ENCODE data around the gene TUBGCP6. TPM values are rescaled to one million over a fixed set of nuclear protein-coding genes. Genes with fewer than 3 reads are reported as not detected.
A peak's percentile ranks its signal among the peaks of the same experiment; 100 is the strongest.

The TUBGCP6 gene
- total and polyA plus RNA-seq, 2 donors (not counting 3 experiments of a cell fraction or from before 2014, with no cell fraction given), result 33.1 to 45.3 TPM

DNA sequence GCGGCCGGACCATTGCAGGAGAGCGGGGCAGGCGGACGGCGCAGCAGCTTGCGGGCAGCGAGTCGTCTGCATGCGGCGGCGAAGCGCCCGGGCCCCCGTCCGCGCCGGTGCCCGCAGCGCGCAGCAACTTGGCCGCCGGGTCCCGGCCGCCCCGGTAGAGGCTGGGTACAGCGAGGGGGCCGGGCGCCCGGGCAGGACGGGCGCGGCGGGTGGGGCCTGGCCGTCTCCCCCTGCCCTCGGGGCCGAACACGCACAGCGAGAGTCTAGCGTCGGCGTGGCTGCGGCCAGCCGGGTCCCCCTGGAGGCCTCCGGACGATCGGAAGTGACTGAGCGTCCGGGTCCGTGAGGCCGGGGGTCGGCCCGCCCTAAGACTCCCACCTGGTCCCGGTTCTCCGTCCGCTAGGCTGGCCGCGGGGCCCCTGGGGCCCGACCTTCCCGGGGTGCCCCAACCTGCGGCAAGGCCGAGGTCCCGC, 59.9 kb downstream of the TUBGCP6 start:
- Histone ChIP-seq H4K20me1 (replicated peaks; ENCODE audit: control insufficient read depth, extremely low read depth, insufficient read depth, low read length) (no peaks in the 10 kb centered on the region), H3K4me1 (ENCODE audit: control insufficient read depth, extremely low read depth, insufficient read depth, low read length) (peaks cover 25% of the 10 kb centered on the region), H3K27ac (ENCODE audit: insufficient read depth, low read depth, low read length) (peak overlapping the region; percentile 10), H3K36me3 (ENCODE audit: control insufficient read depth in 2 of 2, extremely low read depth in 1 of 2, insufficient read depth in 2 of 2, low read length in 2 of 2) (no peaks in the 10 kb centered on the region), H3K9me3 (replicated peaks; ENCODE audit: control insufficient read depth, insufficient read depth, low read length) (no peaks in the 10 kb centered on the region), H3K9me1 (replicated peaks; ENCODE audit: control insufficient read depth, extremely low read depth, insufficient read depth, low read length) (no peaks in the 10 kb centered on the region), H2AFZ (ENCODE audit: low read depth, low read length) (peak overlapping the region; percentile 92), H3K4me3 (replicated peaks in 1 of 3; ENCODE audit: insufficient read depth in 1 of 3, low read depth in 1 of 3, low read length in 3 of 3) (peak overlapping the region in 2 of 3 experiments; percentile 16 to 40), H3K9ac (replicated peaks; ENCODE audit: extremely low read depth, insufficient read depth, low read length) (peak overlapping the region; percentile 45), H3K79me2 (ENCODE audit: control insufficient read depth, insufficient read depth, low read length) (peaks cover 37% of the 10 kb centered on the region), H3K27me3 (ENCODE audit: control insufficient read depth in 2 of 2, insufficient read depth in 2 of 2, low read length in 2 of 2) (no peaks in the 10 kb centered on the region), H3K4me2 (ENCODE audit: insufficient read depth, low read length) (peak overlapping the region; percentile 50)
- DNase-seq (ENCODE audit: low read depth, low spot score), result no peak
- BruUV-seq (replicated peaks), result no TSS peak
- dilution Hi-C loops (cut with MboI; ENCODE audit: extremely low pct_ligation_motif_present, low sequenced_read_pairs), result no loop called here
- TF ChIP-seq, protein P1, sequence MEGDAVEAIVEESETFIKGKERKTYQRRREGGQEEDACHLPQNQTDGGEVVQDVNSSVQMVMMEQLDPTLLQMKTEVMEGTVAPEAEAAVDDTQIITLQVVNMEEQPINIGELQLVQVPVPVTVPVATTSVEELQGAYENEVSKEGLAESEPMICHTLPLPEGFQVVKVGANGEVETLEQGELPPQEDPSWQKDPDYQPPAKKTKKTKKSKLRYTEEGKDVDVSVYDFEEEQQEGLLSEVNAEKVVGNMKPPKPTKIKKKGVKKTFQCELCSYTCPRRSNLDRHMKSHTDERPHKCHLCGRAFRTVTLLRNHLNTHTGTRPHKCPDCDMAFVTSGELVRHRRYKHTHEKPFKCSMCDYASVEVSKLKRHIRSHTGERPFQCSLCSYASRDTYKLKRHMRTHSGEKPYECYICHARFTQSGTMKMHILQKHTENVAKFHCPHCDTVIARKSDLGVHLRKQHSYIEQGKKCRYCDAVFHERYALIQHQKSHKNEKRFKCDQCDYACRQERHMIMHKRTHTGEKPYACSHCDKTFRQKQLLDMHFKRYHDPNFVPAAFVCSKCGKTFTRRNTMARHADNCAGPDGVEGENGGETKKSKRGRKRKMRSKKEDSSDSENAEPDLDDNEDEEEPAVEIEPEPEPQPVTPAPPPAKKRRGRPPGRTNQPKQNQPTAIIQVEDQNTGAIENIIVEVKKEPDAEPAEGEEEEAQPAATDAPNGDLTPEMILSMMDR (IDR thresholded peaks at IDR 0.05; ENCODE audit: extremely low read depth in 1 of 2, insufficient read depth in 1 of 2, low read depth in 1 of 2, low read length in 2 of 2), result peak in 1 of 2 donors; percentile 2
- no peak for TF ChIP-seq POLR2AphosphoS5 (IDR thresholded peaks at IDR 0.05; ENCODE audit: insufficient read depth, low read depth, low read length)
- peak; percentile 25 for TF ChIP-seq POLR2A (IDR thresholded peaks at IDR 0.05; ENCODE audit: low read depth, low read length)
- no peak for FAIRE-seq
- ChIA-PET CTCF (interaction anchor here (1.2 kb wide), 1 partner anchor 36 kb away, joined by 6 read pairs; no protein-coding TSS in a partner anchor), POLR2A (no interaction called here)
- intact Hi-C loops (cut with micrococcal nuclease), result no loop called here

DNA sequence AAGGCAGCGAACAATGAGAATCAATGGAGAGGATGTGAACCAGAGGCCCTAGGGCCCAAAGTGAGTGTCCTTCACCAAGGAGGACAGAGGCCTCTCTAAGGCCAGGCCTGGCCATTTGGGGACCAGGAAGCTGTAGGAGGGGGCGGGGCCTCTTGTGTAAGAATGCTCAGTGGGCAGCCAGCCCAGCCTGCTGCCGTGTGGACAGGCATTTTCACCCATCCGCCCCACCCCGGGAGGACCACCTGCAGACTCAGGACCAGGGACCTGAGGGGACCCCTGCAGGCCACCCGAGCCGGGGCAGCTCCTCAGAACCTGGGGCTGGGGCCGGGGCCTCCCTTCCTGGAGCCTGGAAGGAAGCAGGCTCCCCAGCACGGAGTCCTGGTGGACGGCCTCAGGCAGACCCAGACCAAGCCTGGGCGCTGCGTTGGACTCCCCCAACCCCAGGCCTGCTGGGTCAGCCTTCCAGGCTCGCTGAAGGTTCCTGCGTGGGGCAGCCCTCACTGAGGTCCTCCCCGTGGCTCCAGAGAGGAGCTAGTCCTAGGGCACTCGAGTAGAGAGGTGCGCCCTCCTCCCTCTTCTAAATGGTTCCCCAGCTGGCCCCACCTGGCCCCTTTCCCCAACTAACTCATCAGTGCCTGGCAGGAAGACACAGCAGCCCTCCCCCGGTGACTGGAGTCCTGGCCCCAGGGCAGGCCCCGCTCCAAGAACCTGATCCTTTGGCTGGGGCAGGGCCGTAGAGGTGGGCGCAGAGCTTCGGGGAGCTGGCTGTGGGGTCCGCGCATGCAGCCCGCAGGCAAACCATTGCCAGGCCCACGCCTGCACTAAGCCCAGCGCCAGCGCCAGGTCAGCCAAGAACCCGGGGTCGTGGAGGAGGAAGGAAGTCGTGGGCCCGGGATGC, 60.6 kb downstream of the TUBGCP6 start:
- CTCF ChIA-PET, result interaction anchor here (1.2 kb wide), 2 partner anchors 35 to 154 kb away, joined by 5 to 6 read pairs; no protein-coding TSS in a partner anchor
- BruUV-seq (replicated peaks), result no TSS peak

More for the DNA sequence above, 60.6 kb downstream of the TUBGCP6 start:
- DNase-seq (ENCODE audit: low read depth, low spot score), result no peak
- dilution Hi-C loops (cut with MboI; ENCODE audit: extremely low pct_ligation_motif_present, low sequenced_read_pairs) (no loop called here), intact Hi-C loops (cut with micrococcal nuclease) (no loop called here)
- H2AFZ ChIP-seq (ENCODE audit: low read depth, low read length), result peak overlapping the region; percentile 92
- H3K79me2 ChIP-seq (ENCODE audit: control insufficient read depth, insufficient read depth, low read length), result peaks cover 32% of the 10 kb centered on the region
- no peak overlapping the region for H3K4me3 ChIP-seq (replicated peaks in 1 of 3; ENCODE audit: insufficient read depth in 1 of 3, low read depth in 1 of 3, low read length in 3 of 3)
- H3K27ac ChIP-seq (ENCODE audit: insufficient read depth, low read depth, low read length), result no peak overlapping the region
- no peak overlapping the region for H3K9ac ChIP-seq (replicated peaks; ENCODE audit: extremely low read depth, insufficient read depth, low read length)
- no peak for FAIRE-seq
- no peaks in the 10 kb centered on the region for H3K9me1 ChIP-seq (replicated peaks; ENCODE audit: control insufficient read depth, extremely low read depth, insufficient read depth, low read length)
- no peaks in the 10 kb centered on the region for H4K20me1 ChIP-seq (replicated peaks; ENCODE audit: control insufficient read depth, extremely low read depth, insufficient read depth, low read length)
- H3K36me3 ChIP-seq (ENCODE audit: control insufficient read depth in 2 of 2, extremely low read depth in 1 of 2, insufficient read depth in 2 of 2, low read length in 2 of 2), result no peaks in the 10 kb centered on the region
- H3K27me3 ChIP-seq (ENCODE audit: control insufficient read depth in 2 of 2, insufficient read depth in 2 of 2, low read length in 2 of 2), result no peaks in the 10 kb centered on the region
- no peak overlapping the region for H3K4me2 ChIP-seq (ENCODE audit: insufficient read depth, low read length)
- no peaks in the 10 kb centered on the region for H3K9me3 ChIP-seq (replicated peaks; ENCODE audit: control insufficient read depth, insufficient read depth, low read length)
- POLR2A ChIA-PET, result no interaction called here
- peaks cover 19% of the 10 kb centered on the region for H3K4me1 ChIP-seq (ENCODE audit: control insufficient read depth, extremely low read depth, insufficient read depth, low read length)
- TF ChIP-seq, protein P2, sequence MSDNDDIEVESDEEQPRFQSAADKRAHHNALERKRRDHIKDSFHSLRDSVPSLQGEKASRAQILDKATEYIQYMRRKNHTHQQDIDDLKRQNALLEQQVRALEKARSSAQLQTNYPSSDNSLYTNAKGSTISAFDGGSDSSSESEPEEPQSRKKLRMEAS (IDR thresholded peaks at IDR 0.05; ENCODE audit: insufficient read depth, insufficient read length), result no peak
- TF ChIP-seq JUN (IDR thresholded peaks at IDR 0.05; ENCODE audit: borderline replicate concordance, insufficient read depth, insufficient read length, low read depth) (no peak), POLR2AphosphoS5 (IDR thresholded peaks at IDR 0.05; ENCODE audit: insufficient read depth, low read depth, low read length) (no peak), POLR2A (IDR thresholded peaks at IDR 0.05; ENCODE audit: low read depth, low read length) (no peak), FOS (IDR thresholded peaks at IDR 0.05; ENCODE audit: borderline replicate concordance, insufficient read depth, low read length) (no peak), GATA2 (IDR thresholded peaks at IDR 0.05; ENCODE audit: insufficient read depth, insufficient read length, low read depth, low read length) (no peak), MYC (IDR thresholded peaks at IDR 0.05; ENCODE audit: low read depth, low read length) (no peak), EZH2 (IDR thresholded peaks at IDR 0.05; ENCODE audit: borderline replicate concordance, low read depth, low read length, severe bottlenecking) (no peak)
- TF ChIP-seq, protein P1 (IDR thresholded peaks at IDR 0.05; ENCODE audit: extremely low read depth in 1 of 2, insufficient read depth in 1 of 2, low read depth in 1 of 2, low read length in 2 of 2), result no peak

Measured in endothelial cell of umbilical vein (primary cell).